ENCODE results near the gene NOCT.

Gene NOCT

DNA sequence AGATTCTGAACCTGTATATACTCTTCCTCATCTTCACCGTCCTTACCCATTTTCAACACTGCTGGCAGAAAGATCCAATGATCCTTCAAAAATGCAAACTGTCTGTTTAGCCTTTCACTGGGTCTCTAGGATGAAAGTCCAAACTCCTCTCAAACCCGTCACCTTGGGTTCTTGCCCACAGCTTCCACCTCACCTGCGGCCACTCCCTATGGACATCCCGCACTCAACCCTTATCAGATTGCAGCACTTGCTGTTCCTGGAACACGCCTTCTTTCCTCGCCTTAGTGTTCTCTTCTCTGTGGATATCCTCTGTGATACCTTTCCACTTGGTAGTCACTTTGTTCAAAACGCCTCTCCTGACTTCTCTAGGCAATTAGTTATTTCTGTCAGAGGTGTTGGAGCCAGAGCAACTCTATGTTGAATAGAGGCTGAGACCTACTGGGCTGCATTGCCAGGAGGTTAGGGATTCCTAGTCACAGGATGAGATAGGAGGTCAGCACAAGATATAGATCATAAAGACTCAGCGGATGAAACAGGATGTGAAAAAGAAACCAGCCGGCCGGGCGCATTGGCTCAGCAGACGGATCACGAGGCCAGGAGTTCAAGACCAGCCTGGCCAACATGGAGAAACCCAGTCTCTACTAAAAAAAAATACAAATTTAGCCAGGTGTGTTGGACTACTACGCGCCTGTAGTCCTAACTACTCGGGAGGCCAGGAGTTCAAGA lies 4.2 kb upstream of the NOCT start:
- no peak overlapping the region for H2BK5ac ChIP-seq (ENCODE audit: low read length)
- H2BK120ac ChIP-seq (ENCODE audit: low read depth, low read length), result no peak overlapping the region
- H3K27ac ChIP-seq (replicated peaks; ENCODE audit: low read length), result no peak overlapping the region
- H2AFZ ChIP-seq (ENCODE audit: low read length), result no peak overlapping the region
- WGBS, 2 donors (ENCODE audit: extremely low coverage in 2 of 2, insufficient read length in 2 of 2, insufficient replicate concordance in 1 of 2), result 0% methylated on average over 1 of the region's 16 CpGs
- H4K8ac ChIP-seq (ENCODE audit: low read depth, low read length), result no peak overlapping the region
- no peak overlapping the region for H2BK12ac ChIP-seq (ENCODE audit: low read length)
- no peak overlapping the region for H2AK5ac ChIP-seq (ENCODE audit: low read depth, low read length)
- no peak overlapping the region for H3K14ac ChIP-seq (ENCODE audit: low read length)
- no peaks in the 10 kb centered on the region for H3K27me3 ChIP-seq (ENCODE audit: control insufficient read depth in 3 of 3, insufficient read depth in 3 of 3, low read depth in 1 of 3, low read length in 3 of 3)
- no peak overlapping the region for H3K18ac ChIP-seq (ENCODE audit: low read length)
- DNase-seq (ENCODE audit: low spot score), result no peak
- no peak overlapping the region for H3K4ac ChIP-seq (ENCODE audit: low read length)
- no peak overlapping the region for H3K4me3 ChIP-seq (ENCODE audit: low read length in 2 of 2)
- H3K9me3 ChIP-seq (replicated peaks in 1 of 2; ENCODE audit: control insufficient read depth in 2 of 2, insufficient read depth in 1 of 2, low read depth in 1 of 2, low read length in 2 of 2), result peaks cover 0 to 4% of the 10 kb centered on the region in 2 donors
- no peak overlapping the region for H3K23ac ChIP-seq (ENCODE audit: low read depth, low read length, poor library complexity)
- no peaks in the 10 kb centered on the region for H3K79me1 ChIP-seq (ENCODE audit: low read depth, low read length)
- H3K4me2 ChIP-seq (ENCODE audit: insufficient read depth, low read length, poor library complexity, severe bottlenecking), result no peak overlapping the region
- H3K9ac ChIP-seq (ENCODE audit: low read depth, low read length, poor library complexity), result no peak overlapping the region
- H3K36me3 ChIP-seq (replicated peaks in 1 of 2; ENCODE audit: control insufficient read depth in 2 of 2, insufficient read depth in 2 of 2, low read length in 2 of 2), result no peaks in the 10 kb centered on the region
- H2BK15ac ChIP-seq (ENCODE audit: low read length), result no peak overlapping the region
- H4K91ac ChIP-seq (ENCODE audit: low read depth, low read length, poor library complexity), result no peak overlapping the region
- peaks cover 2 to 14% of the 10 kb centered on the region in 2 donors for H3K4me1 ChIP-seq (ENCODE audit: control insufficient read depth in 2 of 2, insufficient read depth in 1 of 2, low read depth in 1 of 2, low read length in 2 of 2)

DNA sequence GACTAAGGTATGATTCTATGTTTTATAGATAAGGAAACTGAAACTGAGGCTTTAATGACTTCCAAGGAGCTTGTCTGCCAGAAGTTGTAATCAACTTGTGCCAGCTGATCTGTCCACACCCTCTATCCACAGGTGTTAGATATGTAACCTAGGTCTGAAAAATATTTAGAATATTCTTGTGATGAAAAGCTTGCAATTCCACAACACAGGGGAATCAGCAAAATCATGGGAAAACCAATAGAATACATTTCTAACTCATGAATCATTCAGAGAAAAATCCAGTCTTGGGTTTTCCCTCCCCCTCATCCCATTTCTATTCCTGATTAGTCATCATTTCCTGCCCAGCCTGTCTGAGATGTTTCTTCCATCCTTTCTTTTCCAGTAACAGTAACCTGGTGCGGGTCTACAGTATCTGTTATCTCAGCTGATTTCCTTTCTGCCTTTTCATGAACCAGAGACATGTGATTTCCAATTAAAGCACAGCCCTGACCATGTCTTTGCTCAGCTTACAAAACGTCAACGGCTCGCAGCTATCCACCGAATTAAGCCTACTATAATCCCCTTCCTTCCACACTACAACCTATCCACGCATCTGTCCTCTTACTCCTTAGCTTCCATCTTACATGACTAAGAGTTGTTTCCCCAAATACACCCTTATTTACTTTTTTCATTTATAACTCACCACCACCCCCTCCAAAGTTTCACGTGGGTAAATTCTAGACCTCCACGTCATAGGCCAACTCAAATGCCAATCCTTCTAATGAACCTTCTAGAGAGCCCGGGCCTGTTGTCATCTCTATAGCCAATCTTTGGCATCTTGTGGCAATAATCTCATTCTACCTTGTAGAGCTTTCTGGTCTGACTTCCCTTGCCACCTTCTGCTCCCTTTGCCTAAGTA lies 961 bp upstream of the NOCT start:
- Histone ChIP-seq H2BK120ac (ENCODE audit: low read depth, low read length) (no peak overlapping the region), H3K4me3 (ENCODE audit: low read length in 2 of 2) (peak overlapping the region in 1 of 2 donors; percentile 79), H3K14ac (ENCODE audit: low read length) (no peak overlapping the region), H2AFZ (ENCODE audit: low read length) (peak overlapping the region; percentile 93), H4K8ac (ENCODE audit: low read depth, low read length) (no peak overlapping the region), H3K4me2 (ENCODE audit: insufficient read depth, low read length, poor library complexity, severe bottlenecking) (peak overlapping the region; percentile 65), H3K18ac (ENCODE audit: low read length) (no peak overlapping the region), H3K9ac (ENCODE audit: low read depth, low read length, poor library complexity) (peak overlapping the region; percentile 15), H3K4me1 (ENCODE audit: control insufficient read depth in 2 of 2, insufficient read depth in 1 of 2, low read depth in 1 of 2, low read length in 2 of 2) (peaks cover 2 to 14% of the 10 kb centered on the region in 2 donors), H2AK5ac (ENCODE audit: low read depth, low read length) (no peak overlapping the region), H2BK12ac (ENCODE audit: low read length) (no peak overlapping the region), H3K4ac (ENCODE audit: low read length) (no peak overlapping the region), H3K9me3 (replicated peaks in 1 of 2; ENCODE audit: control insufficient read depth in 2 of 2, insufficient read depth in 1 of 2, low read depth in 1 of 2, low read length in 2 of 2) (no peaks in the 10 kb centered on the region), H4K91ac (ENCODE audit: low read depth, low read length, poor library complexity) (no peak overlapping the region), H3K23ac (ENCODE audit: low read depth, low read length, poor library complexity) (no peak overlapping the region), H2BK15ac (ENCODE audit: low read length) (no peak overlapping the region), H3K27me3 (ENCODE audit: control insufficient read depth in 3 of 3, insufficient read depth in 3 of 3, low read depth in 1 of 3, low read length in 3 of 3) (no peaks in the 10 kb centered on the region), H3K36me3 (replicated peaks in 1 of 2; ENCODE audit: control insufficient read depth in 2 of 2, insufficient read depth in 2 of 2, low read length in 2 of 2) (peaks cover 0 to 8% of the 10 kb centered on the region in 2 donors), H3K79me1 (ENCODE audit: low read depth, low read length) (peaks cover 2% of the 10 kb centered on the region), H2BK5ac (ENCODE audit: low read length) (no peak overlapping the region), H3K27ac (replicated peaks; ENCODE audit: low read length) (no peak overlapping the region)
- DNase-seq (ENCODE audit: low spot score), result no peak
- 100% methylated on average over 1 of the region's 9 CpGs; no CpG with 5 or more reads in 1 of the 2 donors for WGBS, 2 donors (ENCODE audit: extremely low coverage in 2 of 2, insufficient read length in 2 of 2, insufficient replicate concordance in 1 of 2)

DNA sequence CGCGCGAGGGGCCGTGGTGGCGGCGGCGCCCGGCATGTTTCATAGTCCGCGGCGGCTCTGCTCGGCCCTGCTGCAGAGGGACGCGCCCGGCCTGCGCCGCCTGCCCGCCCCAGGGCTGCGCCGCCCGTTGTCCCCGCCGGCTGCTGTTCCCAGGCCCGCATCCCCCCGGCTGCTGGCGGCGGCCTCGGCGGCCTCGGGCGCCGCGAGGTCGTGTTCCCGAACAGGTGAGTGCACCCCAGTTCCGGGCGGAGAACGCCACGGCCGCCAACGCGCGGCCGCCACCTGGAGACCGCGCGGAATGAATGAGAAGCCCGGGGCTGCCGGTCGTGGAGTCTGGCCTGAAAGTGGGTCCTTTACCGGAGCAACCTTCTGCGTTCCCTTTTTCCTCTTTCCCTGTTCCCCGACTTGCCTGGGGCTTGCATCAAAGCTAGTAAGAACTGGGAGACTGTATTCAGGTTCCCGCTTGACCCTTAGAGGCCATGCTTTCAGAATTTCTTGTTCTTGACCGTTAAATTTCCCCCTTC lies 429 bp downstream of the NOCT start:
- no peak for DNase-seq (ENCODE audit: low spot score)
- H3K4ac ChIP-seq (ENCODE audit: low read length), result no peak overlapping the region

DNA sequence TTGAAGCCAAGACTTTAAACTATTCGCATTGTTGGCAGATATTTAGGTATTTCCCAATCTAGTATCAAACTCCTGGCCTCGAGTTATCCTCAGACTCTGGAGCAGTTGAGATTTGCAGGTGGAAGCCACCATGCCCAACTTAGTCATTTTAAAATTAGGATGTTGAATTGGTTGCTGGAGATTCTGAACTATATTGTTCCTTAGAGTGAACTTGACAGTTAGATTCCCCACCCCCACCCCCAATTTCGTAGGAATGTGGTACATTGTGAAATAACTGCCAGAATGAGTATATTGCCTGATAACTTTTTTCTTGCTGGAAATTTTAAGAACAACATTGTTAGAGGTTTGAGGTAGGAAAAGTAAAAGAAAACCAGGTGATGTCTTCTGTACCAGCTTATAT lies 2.3 kb downstream of the NOCT start:
- Histone ChIP-seq H4K91ac (ENCODE audit: low read depth, low read length, poor library complexity) (no peak overlapping the region), H3K23ac (ENCODE audit: low read depth, low read length, poor library complexity) (no peak overlapping the region), H3K27ac (replicated peaks; ENCODE audit: low read length) (no peak overlapping the region), H2AFZ (ENCODE audit: low read length) (no peak overlapping the region), H3K18ac (ENCODE audit: low read length) (no peak overlapping the region), H2BK15ac (ENCODE audit: low read length) (no peak overlapping the region), H3K9me3 (replicated peaks in 1 of 2; ENCODE audit: control insufficient read depth in 2 of 2, insufficient read depth in 1 of 2, low read depth in 1 of 2, low read length in 2 of 2) (no peaks in the 10 kb centered on the region), H3K36me3 (replicated peaks in 1 of 2; ENCODE audit: control insufficient read depth in 2 of 2, insufficient read depth in 2 of 2, low read length in 2 of 2) (peaks cover 0 to 19% of the 10 kb centered on the region in 2 donors), H3K27me3 (ENCODE audit: control insufficient read depth in 3 of 3, insufficient read depth in 3 of 3, low read depth in 1 of 3, low read length in 3 of 3) (no peaks in the 10 kb centered on the region), H3K4me1 (ENCODE audit: control insufficient read depth in 2 of 2, insufficient read depth in 1 of 2, low read depth in 1 of 2, low read length in 2 of 2) (peaks cover 5 to 14% of the 10 kb centered on the region in 2 donors), H2BK5ac (ENCODE audit: low read length) (no peak overlapping the region), H4K8ac (ENCODE audit: low read depth, low read length) (no peak overlapping the region), H3K4ac (ENCODE audit: low read length) (no peak overlapping the region), H2BK12ac (ENCODE audit: low read length) (no peak overlapping the region), H2BK120ac (ENCODE audit: low read depth, low read length) (no peak overlapping the region), H3K9ac (ENCODE audit: low read depth, low read length, poor library complexity) (no peak overlapping the region), H3K79me1 (ENCODE audit: low read depth, low read length) (peaks cover 2% of the 10 kb centered on the region), H2AK5ac (ENCODE audit: low read depth, low read length) (no peak overlapping the region), H3K14ac (ENCODE audit: low read length) (no peak overlapping the region), H3K4me2 (ENCODE audit: insufficient read depth, low read length, poor library complexity, severe bottlenecking) (no peak overlapping the region), H3K4me3 (ENCODE audit: low read length in 2 of 2) (no peak overlapping the region)
- DNase-seq (ENCODE audit: low spot score), result no peak
- whole genome bisulfite sequencing, 2 donors (ENCODE audit: extremely low coverage in 2 of 2, insufficient read length in 2 of 2, insufficient replicate concordance in 1 of 2), result no CpG with 5 or more reads among the region's 3 CpGs

More for the DNA sequence above, 429 bp downstream of the NOCT start:
- H4K91ac ChIP-seq (ENCODE audit: low read depth, low read length, poor library complexity), result no peak overlapping the region
- H2BK12ac ChIP-seq (ENCODE audit: low read length), result no peak overlapping the region
- peak overlapping the region; percentile 79 to 96 for H3K4me3 ChIP-seq (ENCODE audit: low read length in 2 of 2)
- peak overlapping the region; percentile 62 for H2AK5ac ChIP-seq (ENCODE audit: low read depth, low read length)
- peak overlapping the region; percentile 84 for H3K9ac ChIP-seq (ENCODE audit: low read depth, low read length, poor library complexity)
- H2BK5ac ChIP-seq (ENCODE audit: low read length), result peak overlapping the region; percentile 89
- H3K9me3 ChIP-seq (replicated peaks in 1 of 2; ENCODE audit: control insufficient read depth in 2 of 2, insufficient read depth in 1 of 2, low read depth in 1 of 2, low read length in 2 of 2), result no peaks in the 10 kb centered on the region
- peaks cover 0 to 13% of the 10 kb centered on the region in 2 donors for H3K36me3 ChIP-seq (replicated peaks in 1 of 2; ENCODE audit: control insufficient read depth in 2 of 2, insufficient read depth in 2 of 2, low read length in 2 of 2)
- H3K23ac ChIP-seq (ENCODE audit: low read depth, low read length, poor library complexity), result peak overlapping the region; percentile 91
- H3K79me1 ChIP-seq (ENCODE audit: low read depth, low read length), result peaks cover 2% of the 10 kb centered on the region
- H3K4me2 ChIP-seq (ENCODE audit: insufficient read depth, low read length, poor library complexity, severe bottlenecking), result peak overlapping the region; percentile 65
- H3K14ac ChIP-seq (ENCODE audit: low read length), result peak overlapping the region; percentile 87
- no peaks in the 10 kb centered on the region for H3K27me3 ChIP-seq (ENCODE audit: control insufficient read depth in 3 of 3, insufficient read depth in 3 of 3, low read depth in 1 of 3, low read length in 3 of 3)
- H3K18ac ChIP-seq (ENCODE audit: low read length), result peak overlapping the region; percentile 87
- no peak overlapping the region for H2BK120ac ChIP-seq (ENCODE audit: low read depth, low read length)
- peak overlapping the region; percentile 93 for H2AFZ ChIP-seq (ENCODE audit: low read length)
- H4K8ac ChIP-seq (ENCODE audit: low read depth, low read length), result no peak overlapping the region
- H3K4me1 ChIP-seq (ENCODE audit: control insufficient read depth in 2 of 2, insufficient read depth in 1 of 2, low read depth in 1 of 2, low read length in 2 of 2), result peaks cover 5 to 14% of the 10 kb centered on the region in 2 donors
- no peak overlapping the region for H2BK15ac ChIP-seq (ENCODE audit: low read length)
- H3K27ac ChIP-seq (replicated peaks; ENCODE audit: low read length), result peak overlapping the region; percentile 80
- no CpG with 5 or more reads among the region's 55 CpGs for WGBS, 2 donors (ENCODE audit: extremely low coverage in 2 of 2, insufficient read length in 2 of 2, insufficient replicate concordance in 1 of 2)

Measured in neuronal stem cell (in vitro differentiated cells).